H1 (cell line): ENCODE results near the gene PRRX2. TPM values are rescaled to one million over a fixed set of nuclear protein-coding genes. Genes with fewer than 3 reads are reported as not detected.

ENCODE experiments used
- CTCF ChIA-PET: fragments of 300-600 bp; sonication (Branson Sonifier 250); formaldehyde crosslinking; loops from one replicate; lab custom pipeline; 2021; ENCODE audit not compliant: partially characterized antibody; lab: Charles Lee
- POLR2A ChIA-PET: fragments of 300-600 bp; sonication (Branson Sonifier 250); formaldehyde crosslinking; loops from one replicate; lab custom pipeline; 2021; ENCODE audit warnings: inconsistent platforms; ENCODE audit not compliant: partially characterized antibody; lab: Charles Lee
- DNase-seq, 2 experiments: peaks; one replicate each; pipeline versions ENCODE4 v3.0.0 to v3.0.0-alpha.2; 2010 to 2022; ENCODE audit warnings: low spot score in 2 of 2, low read depth in 1 of 2, mixed read lengths in 1 of 2
- FAIRE-seq: peaks from 2 replicates; lab custom pipeline; 2011; peaks lifted over from hg19 to GRCh38; lab: Jason Lieb, UNC
- H2AFZ ChIP-seq: 2 replicates; pipeline ENCODE4 v1.8.1; 2012; ENCODE audit warnings: low read length, inconsistent platforms
- H2AK5ac ChIP-seq: 2 replicates; pipeline ENCODE4 v1.6.1; 2013; ENCODE audit warnings: low read depth, low read length
- H2BK120ac ChIP-seq: replicated peaks from 2 replicates; pipeline ENCODE3; 2013; ENCODE audit warnings: low read depth, low read length, inconsistent platforms
- H2BK12ac ChIP-seq: 2 replicates; pipeline ENCODE4 v1.6.1; 2013; ENCODE audit warnings: low read depth, low read length
- H2BK15ac ChIP-seq: 2 replicates; pipeline ENCODE4 v1.6.1; 2013; ENCODE audit warnings: low read length
- H2BK20ac ChIP-seq: 2 replicates; pipeline ENCODE4 v1.6.1; 2013; ENCODE audit warnings: low read length
- H2BK5ac ChIP-seq: 2 replicates; pipeline ENCODE4 v1.6.1; 2013; ENCODE audit warnings: low read depth, low read length
- H3K14ac ChIP-seq: 2 replicates; pipeline ENCODE4 v1.6.1; 2013; ENCODE audit warnings: inconsistent platforms; ENCODE audit not compliant: insufficient read length
- H3K18ac ChIP-seq: 2 replicates; pipeline ENCODE4 v1.6.1; 2013; ENCODE audit warnings: low read length; ENCODE audit errors: extremely low read depth
- H3K23ac ChIP-seq: 2 replicates; pipeline ENCODE4 v1.6.1; 2013; ENCODE audit warnings: inconsistent platforms; ENCODE audit not compliant: insufficient read length
- H3K23me2 ChIP-seq: 2 replicates; pipeline ENCODE4 v1.6.1; 2013; ENCODE audit warnings: low read depth, low read length
- H3K27ac ChIP-seq: 2 replicates; pipeline ENCODE4 v1.6.1; 2011; ENCODE audit warnings: low read depth, low read length, inconsistent platforms
- H3K27me3 ChIP-seq, 4 experiments: replicated peaks in 1 of 4; 1 replicate in 1 of 4; 2 replicates in 3 of 4; pipeline versions ENCODE4 v1.6.1 to v1.8.1; 2011 to 2013; ENCODE audit warnings: low read length in 3 of 4, mild to moderate bottlenecking in 3 of 4, inconsistent platforms in 2 of 4, mixed read lengths in 2 of 4, moderate library complexity in 1 of 4; ENCODE audit not compliant: control insufficient read depth in 3 of 4, insufficient read depth in 3 of 4; ENCODE audit errors: extremely low read depth in 1 of 4
- H3K36me3 ChIP-seq, 4 experiments: 2 replicates each; pipeline versions ENCODE4 v1.6.1 to v1.8.1; 2011 to 2013; ENCODE audit warnings: mild to moderate bottlenecking in 4 of 4, low read length in 3 of 4, moderate library complexity in 2 of 4, control low read depth in 1 of 4, inconsistent platforms in 1 of 4; ENCODE audit not compliant: insufficient read depth in 4 of 4, control insufficient read depth in 2 of 4
- H3K4ac ChIP-seq: replicated peaks from 2 replicates; pipeline ENCODE3; 2013; ENCODE audit warnings: low read length, low read depth, mixed read lengths, inconsistent platforms; ENCODE audit not compliant: insufficient read length
- H3K4me1 ChIP-seq, 4 experiments: replicated peaks in 1 of 4; 1 replicate in 1 of 4; 2 replicates in 3 of 4; pipeline versions ENCODE4 v1.6.1 to v1.8.1; 2011 to 2013; ENCODE audit warnings: low read length in 3 of 4, inconsistent platforms in 2 of 4, mixed read lengths in 1 of 4; ENCODE audit not compliant: insufficient read depth in 4 of 4, control insufficient read depth in 3 of 4
- H3K4me2 ChIP-seq, 2 experiments: 2 replicates each; pipeline versions ENCODE4 v1.6.1 to v1.8.1; 2011 to 2013; ENCODE audit warnings: low read depth in 2 of 2, low read length in 2 of 2, control low read depth in 1 of 2, inconsistent platforms in 1 of 2, mild to moderate bottlenecking in 1 of 2; ENCODE audit not compliant: insufficient read depth in 1 of 2
- H3K4me3 ChIP-seq, 4 experiments: fragments of 200-600, 300-600 bp in 1 of 4; sonication (generic), shearing (Covaris generic), sonication (Bioruptor Twin) in 1 of 4; 2 replicates each; pipeline versions ENCODE4 v1.5.1 to v1.8.1; 2011 to 2016; ENCODE audit warnings: low read length in 4 of 4, low read depth in 3 of 4, control low read depth in 2 of 4, inconsistent platforms in 2 of 4, mild to moderate bottlenecking in 2 of 4, mixed read lengths in 1 of 4, moderate library complexity in 1 of 4; ENCODE audit not compliant: insufficient read depth in 2 of 4; ENCODE audit errors: extremely low read depth in 1 of 4
- H3K56ac ChIP-seq: replicated peaks from 2 replicates; pipeline ENCODE3; 2013; ENCODE audit warnings: low read depth, mild to moderate bottlenecking, mixed read lengths, low read length, inconsistent platforms; ENCODE audit not compliant: insufficient read length
- H3K79me1 ChIP-seq: 2 replicates; pipeline ENCODE4 v1.6.1; 2013; ENCODE audit warnings: low read depth, low read length, control low read depth
- H3K79me2 ChIP-seq, 2 experiments: 2 replicates each; pipeline versions ENCODE4 v1.6.1 to v1.8.1; 2012 to 2013; ENCODE audit warnings: low read length in 2 of 2, mild to moderate bottlenecking in 2 of 2, inconsistent platforms in 1 of 2; ENCODE audit not compliant: insufficient read depth in 2 of 2, control insufficient read depth in 1 of 2
- H3K9ac ChIP-seq, 4 experiments: replicated peaks in 1 of 4; 1 replicate in 1 of 4; 2 replicates in 3 of 4; pipeline versions ENCODE4 v1.6.1 to v1.8.1; 2011 to 2013; ENCODE audit warnings: low read depth in 3 of 4, low read length in 3 of 4, control low read depth in 2 of 4, mild to moderate bottlenecking in 2 of 4, moderate library complexity in 2 of 4, inconsistent platforms in 1 of 4; ENCODE audit errors: extremely low read depth in 1 of 4
- H3K9me3 ChIP-seq, 2 experiments: 2 replicates each; pipeline versions ENCODE4 v1.6.1 to v1.8.1; 2012 to 2013; ENCODE audit warnings: mild to moderate bottlenecking in 2 of 2, moderate library complexity in 2 of 2, control low read depth in 1 of 2, inconsistent platforms in 1 of 2, low read depth in 1 of 2, low read length in 1 of 2, mixed read lengths in 1 of 2; ENCODE audit not compliant: insufficient read depth in 2 of 2
- H4K20me1 ChIP-seq, 2 experiments: replicated peaks in 1 of 2; 2 replicates each; pipeline versions ENCODE3 to v1.8.1; 2011 to 2013; ENCODE audit warnings: inconsistent platforms in 2 of 2, low read length in 2 of 2, mild to moderate bottlenecking in 1 of 2; ENCODE audit not compliant: insufficient read depth in 2 of 2, control insufficient read depth in 1 of 2
- H4K5ac ChIP-seq: 2 replicates; pipeline ENCODE4 v1.6.1; 2013; ENCODE audit warnings: low read length, low read depth, mixed read lengths, inconsistent platforms; ENCODE audit not compliant: insufficient read length
- H4K8ac ChIP-seq: 2 replicates; pipeline ENCODE4 v1.8.0; 2013; ENCODE audit warnings: mild to moderate bottlenecking, moderate library complexity, low read length, inconsistent platforms; ENCODE audit not compliant: insufficient read depth; ENCODE audit errors: extremely low read depth
- H4K91ac ChIP-seq: replicated peaks from 2 replicates; pipeline ENCODE3; 2013; ENCODE audit warnings: low read length, mixed read lengths, inconsistent platforms; ENCODE audit not compliant: insufficient read length
- ASH2L ChIP-seq: fragments of 200-600, 300-600 bp; sonication (generic); IDR thresholded peaks from one replicate; pipeline ENCODE4 v1.7.1; 2017; ENCODE audit warnings: low read length
- CEBPB ChIP-seq: IDR thresholded peaks from 2 replicates; pipeline ENCODE4 v1.6.1; 2012; ENCODE audit warnings: low read depth, low read length
- CHD2 ChIP-seq: IDR thresholded peaks from 2 replicates; pipeline ENCODE4 v1.6.1; 2012; ENCODE audit warnings: low read length, improper control_type of control experiment
- CTBP2 ChIP-seq: IDR thresholded peaks from 2 replicates; pipeline ENCODE4 v1.7.0; 2011; ENCODE audit warnings: borderline replicate concordance, mild to moderate bottlenecking, moderate library complexity, mixed read lengths, low read length; ENCODE audit not compliant: insufficient read depth, insufficient read length
- JUND ChIP-seq: IDR thresholded peaks from 2 replicates; pipeline ENCODE4 v1.6.1; 2011; ENCODE audit warnings: mild to moderate bottlenecking, improper control_type of control experiment, low read length
- MAFK ChIP-seq: IDR thresholded peaks from 2 replicates; pipeline ENCODE4 v1.6.1; 2012; ENCODE audit warnings: low read depth, mild to moderate bottlenecking, improper control_type of control experiment, low read length
- SAP30 ChIP-seq: fragments of 300-600 bp; sonication (generic); IDR thresholded peaks from 2 replicates; pipeline ENCODE4 v1.7.1; 2012; ENCODE audit warnings: low read length, moderate library complexity, mild to moderate bottlenecking, inconsistent platforms; ENCODE audit not compliant: insufficient read depth, insufficient replicate concordance
- SP2 ChIP-seq: IDR thresholded peaks from 2 replicates; pipeline ENCODE4 v1.6.1; 2012; ENCODE audit warnings: mild to moderate bottlenecking, low read length, inconsistent platforms
- SRF ChIP-seq: IDR thresholded peaks from 2 replicates; pipeline ENCODE4 v1.6.1; 2011; ENCODE audit warnings: mild to moderate bottlenecking, low read depth, low read length, moderate library complexity
- TAF7 ChIP-seq: optimal IDR thresholded peaks from 2 replicates; pipeline ENCODE3; 2011; ENCODE audit warnings: low read depth, mild to moderate bottlenecking, inconsistent platforms, low read length, moderate library complexity, borderline replicate concordance
- YY1 ChIP-seq: IDR thresholded peaks from 2 replicates; pipeline ENCODE4 v1.6.1; 2011; ENCODE audit warnings: low read depth, mild to moderate bottlenecking, low read length
- WGBS, 2 experiments: shearing (Covaris generic) in 1 of 2; methylation state at CpG; one replicate each; pipeline versions ENCODE4 v1.1.6 to v1.1.7; 2013 to 2015; ENCODE audit warnings: low lambda C conversion rate in 2 of 2, mixed read lengths in 2 of 2, inconsistent platforms in 1 of 2, low coverage in 1 of 2, missing lambda C conversion rate in 1 of 2; ENCODE audit not compliant: insufficient replicate concordance in 2 of 2, insufficient coverage in 1 of 2, insufficient read length in 1 of 2; ENCODE audit errors: extremely low coverage in 1 of 2, missing lambda C conversion rate in 1 of 2; 5-methylcytosine and 5-hydroxymethylcytosine counted together
- polyA plus RNA-seq, 7 experiments: library from polyadenylated mRNA; depleted of rRNA in 3 of 7; stranded (reverse) in 5 of 7; unstranded in 2 of 7; fragments of >200 nt in 5 of 7; fragments of 200-250 nt in 2 of 7; gene quantifications; 1 replicate in 5 of 7; 2 replicates in 1 of 7; 4 replicates in 1 of 7; pipeline versions ENCODE4 v1.2.1 to v1.2.3, GENCODE V29; 2011 to 2013; ENCODE audit warnings: missing spikeins in 2 of 7, mixed read lengths in 2 of 7
- total RNA-seq: library from RNA; stranded (reverse); fragmentation: NEBNext Ultra II Directional; extraction: Animal tissue kit (Norgen Biotek cat#: 25700); gene quantifications from 2 replicates; pipeline ENCODE4 v1.2.1, GENCODE V29; 2021

Gene PRRX2
- total and polyA plus RNA-seq, 2 of the 8 experiments (the other 6 are each of a cell fraction or from before 2014, with no cell fraction given) = 5.8 to 9.2 TPM

GRCh38 chr9:129695870-129696269, 30.4 kb downstream of the PRRX2 start:
- Histone ChIP-seq H4K5ac (no peak overlapping the region), H3K4me3 (no peak overlapping the region), H3K4me2 (no peak overlapping the region; a peak in 1 of 4 replicates), H2BK15ac (no peak overlapping the region), H2AK5ac (no peak overlapping the region), H3K27ac (no peak overlapping the region), H3K79me1 (no peaks in the 10 kb centered on the region), H3K27me3 (peaks cover 0 to 18% (median 9%) of the 10 kb centered on the region in 4 experiments; a peak in 3 of 7 replicates), H3K23ac (no peak overlapping the region), H4K20me1 (no peaks in the 10 kb centered on the region), H2BK120ac (no peak overlapping the region), H3K23me2 (peaks cover 12% of the 10 kb centered on the region; the same call in 1 of the 2 replicates), H3K9ac (no peak overlapping the region), H3K18ac (no peak overlapping the region), H3K14ac (no peak overlapping the region), H3K56ac (no peak overlapping the region), H2BK12ac (no peak overlapping the region), H2BK5ac (no peak overlapping the region), H3K4me1 (peaks cover 0 to 9% (median 7%) of the 10 kb centered on the region in 4 experiments; a peak in 5 of 7 replicates), H3K36me3 (no peaks in the 10 kb centered on the region), H4K91ac (no peak overlapping the region), H2BK20ac (no peak overlapping the region), H3K9me3 (no peaks in the 10 kb centered on the region), H3K4ac (no peak overlapping the region), H3K79me2 (no peaks in the 10 kb centered on the region), H4K8ac (no peak overlapping the region), H2AFZ (no peak overlapping the region)
- POLR2A ChIA-PET = no interaction called here
- CTCF ChIA-PET = interaction anchor here (0.9 to 4.6 kb wide), 11 partner anchors 10 to 88 kb away, joined by 3 to 22 read pairs (median 5); partner anchors contain the start of gene ASB6
- 67% methylated on average over 3 of the region's 3 CpGs; no CpG with 5 or more reads in 1 of the 2 experiments for WGBS, 2 experiments
- DNase-seq (no peak), FAIRE-seq (no peak)
- TF ChIP-seq YY1 (no peak), SAP30 (no peak), JUND (no peak), TAF7 (no peak), SRF (no peak), CTBP2 (no peak), SP2 (no peak), MAFK (no peak), CHD2 (no peak), CEBPB (no peak), ASH2L (no peak)
